HL-60/S4 treated with retinoic acid at 250 ng/mL for 4 days and 3 days (cell line): ENCODE results near the gene ISG15.
"Not testable (repeated sequence)": the region's sequence is repeated elsewhere in the genome, so short reads cannot be mapped to it uniquely, and the experiment has no call there.

Experiments used
- in situ Hi-C: fragments of 300-500 bp; cut with MboI; formaldehyde crosslinking; loops from 2 replicates; pipeline ENCODE4 v1.7.0; 2022; ENCODE audit warnings: low sequenced_read_pairs

Gene ISG15

DNA sequence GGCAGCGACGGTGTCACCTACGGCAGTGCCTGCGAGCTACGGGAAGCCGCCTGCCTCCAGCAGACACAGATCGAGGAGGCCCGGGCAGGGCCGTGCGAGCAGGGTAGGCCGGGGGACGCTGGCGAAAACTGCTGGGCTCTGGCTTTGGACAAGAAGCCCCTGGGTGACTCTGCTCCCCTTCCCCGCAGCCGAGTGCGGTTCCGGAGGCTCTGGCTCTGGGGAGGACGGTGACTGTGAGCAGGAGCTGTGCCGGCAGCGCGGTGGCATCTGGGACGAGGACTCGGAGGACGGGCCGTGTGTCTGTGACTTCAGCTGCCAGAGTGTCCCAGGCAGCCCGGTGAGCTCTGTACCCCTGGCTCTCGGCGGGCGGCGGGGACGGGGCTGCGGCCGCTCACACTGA lies 30.6 kb downstream of the ISG15 start:
- in situ Hi-C loops = no loop called here

DNA sequence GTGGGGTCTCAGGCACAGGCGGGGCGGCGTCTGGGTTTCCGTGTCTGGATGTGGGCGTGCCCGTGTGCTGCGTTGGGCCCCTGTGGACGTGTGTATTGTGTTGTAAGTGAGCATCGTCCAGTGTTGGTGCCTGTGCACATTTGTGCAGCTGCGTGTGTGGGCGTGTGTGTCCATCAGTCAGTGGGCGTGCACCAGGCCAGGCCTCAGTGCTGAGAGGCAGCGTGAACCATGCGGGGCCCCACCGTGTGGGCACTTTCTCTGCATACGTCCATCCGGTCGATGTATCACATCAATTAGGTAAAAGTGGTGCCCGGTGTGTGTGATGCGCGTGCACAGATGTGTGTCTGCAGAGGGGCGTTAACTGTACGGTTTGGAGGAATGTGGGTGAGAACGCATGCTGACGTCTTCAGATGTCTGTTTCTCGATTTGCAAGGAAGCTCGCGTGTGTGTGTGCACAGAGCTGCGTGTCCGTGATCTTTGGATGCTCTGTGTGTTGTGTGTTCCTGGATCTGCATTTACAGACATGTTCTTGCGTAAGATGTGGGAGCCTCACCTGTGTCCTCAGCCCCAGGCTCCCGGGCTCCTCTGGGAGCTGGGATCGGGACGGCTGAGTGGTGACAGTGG lies 31.3 kb downstream of the ISG15 start:
- in situ Hi-C loops = no loop called here

DNA sequence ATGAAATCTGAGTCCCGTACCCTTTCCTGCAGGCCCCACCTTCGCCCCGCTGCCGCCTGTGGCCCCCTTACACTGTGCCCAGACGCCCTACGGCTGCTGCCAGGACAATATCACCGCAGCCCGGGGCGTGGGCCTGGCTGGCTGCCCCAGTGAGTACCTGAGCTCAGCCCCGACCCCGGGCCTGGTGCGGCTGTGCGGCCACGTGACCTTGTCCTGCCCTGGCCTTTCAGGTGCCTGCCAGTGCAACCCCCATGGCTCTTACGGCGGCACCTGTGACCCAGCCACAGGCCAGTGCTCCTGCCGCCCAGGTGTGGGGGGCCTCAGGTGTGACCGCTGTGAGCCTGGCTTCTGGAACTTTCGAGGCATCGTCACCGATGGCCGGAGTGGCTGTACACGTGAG lies 31.8 kb downstream of the ISG15 start:
- in situ Hi-C loops = no loop called here

DNA sequence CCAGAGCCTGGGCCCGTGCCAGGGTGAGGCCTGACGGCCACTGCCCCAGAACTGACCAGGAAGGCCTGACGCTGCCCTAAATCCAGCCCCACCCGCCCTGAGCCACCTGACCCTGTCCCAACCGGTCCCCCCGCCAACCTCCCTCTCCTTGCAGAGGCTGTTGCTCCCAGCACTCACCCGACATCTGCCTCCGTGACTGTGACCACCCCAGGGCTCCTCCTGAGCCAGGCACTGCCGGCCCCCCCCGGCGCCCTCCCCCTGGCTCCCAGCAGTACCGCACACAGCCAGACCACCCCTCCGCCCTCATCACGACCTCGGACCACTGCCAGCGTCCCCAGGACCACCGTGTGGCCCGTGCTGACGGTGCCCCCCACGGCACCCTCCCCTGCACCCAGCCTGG lies 32.9 kb downstream of the ISG15 start:
- in situ Hi-C loops = no loop called here

DNA sequence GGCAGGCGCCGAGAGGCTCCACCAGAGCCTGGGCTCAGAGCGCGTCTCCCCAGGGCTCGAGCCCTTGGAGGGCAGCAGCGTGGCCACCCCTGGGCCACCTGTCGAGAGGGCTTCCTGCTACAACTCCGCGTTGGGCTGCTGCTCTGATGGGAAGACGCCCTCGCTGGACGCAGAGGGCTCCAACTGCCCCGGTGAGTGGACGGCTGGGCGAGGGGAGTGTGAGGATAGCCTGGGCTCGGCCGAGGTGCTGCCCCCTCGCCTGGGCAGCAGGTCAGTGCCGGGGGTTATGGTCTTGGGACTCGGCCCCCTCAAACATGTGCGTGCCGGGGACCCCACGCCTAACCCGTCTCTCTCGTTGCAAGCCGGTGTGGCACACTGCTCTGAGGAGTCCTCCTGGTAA lies 33.5 kb downstream of the ISG15 start:
- in situ Hi-C loops = no loop called here

DNA sequence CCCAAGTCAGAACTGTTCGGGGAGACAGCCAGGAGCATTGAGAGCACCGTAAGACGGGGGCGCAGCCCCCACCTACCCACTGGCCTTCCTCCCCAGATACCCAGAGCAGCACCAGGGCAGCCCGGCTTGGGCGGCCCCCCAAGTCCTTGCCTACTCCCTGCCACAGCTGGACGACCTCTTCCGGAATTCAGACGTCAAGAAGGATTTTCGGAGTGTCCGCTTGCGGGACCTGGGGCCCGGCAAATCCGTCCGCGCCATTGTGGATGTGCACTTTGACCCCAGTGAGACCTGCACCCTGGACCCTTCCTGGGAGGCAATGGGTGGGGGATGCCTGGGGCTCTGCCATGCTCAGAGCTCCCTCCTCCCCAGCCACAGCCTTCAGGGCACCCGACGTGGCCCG lies 34.1 kb downstream of the ISG15 start:
- in situ Hi-C loops = no loop called here

DNA sequence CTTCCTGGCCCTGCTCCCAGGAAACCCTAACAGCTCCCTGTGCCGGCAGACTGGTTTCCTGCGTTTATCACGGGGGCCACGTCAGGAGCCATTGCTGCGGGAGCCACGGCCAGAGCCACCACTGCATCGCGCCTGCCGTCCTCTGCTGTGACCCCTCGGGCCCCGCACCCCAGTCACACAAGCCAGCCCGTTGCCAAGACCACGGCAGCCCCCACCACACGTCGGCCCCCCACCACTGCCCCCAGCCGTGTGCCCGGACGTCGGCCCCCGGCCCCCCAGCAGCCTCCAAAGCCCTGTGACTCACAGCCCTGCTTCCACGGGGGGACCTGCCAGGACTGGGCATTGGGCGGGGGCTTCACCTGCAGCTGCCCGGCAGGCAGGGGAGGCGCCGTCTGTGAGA lies 34.7 kb downstream of the ISG15 start:
- in situ Hi-C loops = no loop called here

DNA sequence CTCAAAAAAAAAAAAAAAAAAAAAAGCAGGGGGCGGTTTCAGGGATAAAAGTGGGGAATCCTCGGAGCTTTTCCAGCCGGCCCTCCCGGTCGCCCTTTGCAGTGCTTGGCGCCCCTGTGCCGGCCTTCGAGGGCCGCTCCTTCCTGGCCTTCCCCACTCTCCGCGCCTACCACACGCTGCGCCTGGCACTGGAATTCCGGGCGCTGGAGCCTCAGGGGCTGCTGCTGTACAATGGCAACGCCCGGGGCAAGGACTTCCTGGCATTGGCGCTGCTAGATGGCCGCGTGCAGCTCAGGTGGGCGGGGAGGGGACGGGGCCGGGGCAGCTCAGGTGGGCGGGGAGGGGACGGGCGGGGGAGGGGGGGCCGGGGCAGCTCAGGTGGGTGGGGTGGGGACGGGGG lies 35.5 kb downstream of the ISG15 start:
- in situ Hi-C loops = no loop called here

DNA sequence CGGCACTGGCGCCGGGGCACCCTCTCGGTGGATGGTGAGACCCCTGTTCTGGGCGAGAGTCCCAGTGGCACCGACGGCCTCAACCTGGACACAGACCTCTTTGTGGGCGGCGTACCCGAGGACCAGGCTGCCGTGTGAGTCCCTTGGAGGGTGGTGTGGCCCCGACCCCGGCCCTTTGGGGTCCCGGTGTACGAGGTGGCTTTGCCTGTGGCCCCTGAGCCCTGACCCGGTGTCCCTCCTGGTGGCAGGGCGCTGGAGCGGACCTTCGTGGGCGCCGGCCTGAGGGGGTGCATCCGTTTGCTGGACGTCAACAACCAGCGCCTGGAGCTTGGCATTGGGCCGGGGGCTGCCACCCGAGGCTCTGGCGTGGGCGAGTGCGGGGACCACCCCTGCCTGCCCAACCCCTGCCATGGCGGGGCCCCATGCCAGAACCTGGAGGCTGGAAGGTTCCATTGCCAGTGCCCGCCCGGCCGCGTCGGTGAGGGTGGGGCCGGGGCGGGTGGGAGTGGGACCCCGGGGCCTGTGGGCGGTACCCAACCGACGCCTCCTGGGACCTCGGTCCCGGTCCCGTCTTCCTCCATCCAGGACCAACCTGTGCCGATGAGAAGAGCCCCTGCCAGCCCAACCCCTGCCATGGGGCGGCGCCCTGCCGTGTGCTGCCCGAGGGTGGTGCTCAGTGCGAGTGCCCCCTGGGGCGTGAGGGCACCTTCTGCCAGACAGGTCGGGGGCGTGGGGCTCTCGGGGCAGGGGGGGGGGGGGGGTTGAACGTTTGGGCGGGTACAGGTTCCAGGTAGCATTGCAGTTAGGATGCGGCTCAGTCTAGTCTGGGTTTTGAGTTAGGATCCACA lies 36.2 kb downstream of the ISG15 start:
- in situ Hi-C loops = no loop called here

DNA sequence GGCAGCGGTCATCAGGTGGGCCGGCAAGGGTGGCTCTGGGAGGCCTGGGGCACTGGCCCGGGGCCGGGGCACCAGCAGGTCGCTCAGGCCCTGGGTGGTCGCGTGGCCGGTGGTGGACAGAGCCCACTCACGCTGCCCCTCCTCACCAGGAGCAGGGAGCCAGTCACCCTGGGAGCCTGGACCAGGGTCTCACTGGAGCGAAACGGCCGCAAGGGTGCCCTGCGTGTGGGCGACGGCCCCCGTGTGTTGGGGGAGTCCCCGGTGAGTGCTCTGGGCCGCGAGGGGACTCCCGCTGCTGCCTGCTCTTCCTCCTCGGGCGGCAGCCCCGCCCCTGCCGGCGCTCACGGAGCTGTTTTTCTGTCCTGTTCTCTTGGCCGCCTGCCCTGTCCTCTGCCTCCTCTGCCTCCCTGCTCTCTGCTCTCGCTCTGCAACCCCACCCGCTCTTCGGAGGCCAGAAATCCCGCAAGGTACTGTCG lies 37.3 kb downstream of the ISG15 start:
- in situ Hi-C loops = no loop called here

DNA sequence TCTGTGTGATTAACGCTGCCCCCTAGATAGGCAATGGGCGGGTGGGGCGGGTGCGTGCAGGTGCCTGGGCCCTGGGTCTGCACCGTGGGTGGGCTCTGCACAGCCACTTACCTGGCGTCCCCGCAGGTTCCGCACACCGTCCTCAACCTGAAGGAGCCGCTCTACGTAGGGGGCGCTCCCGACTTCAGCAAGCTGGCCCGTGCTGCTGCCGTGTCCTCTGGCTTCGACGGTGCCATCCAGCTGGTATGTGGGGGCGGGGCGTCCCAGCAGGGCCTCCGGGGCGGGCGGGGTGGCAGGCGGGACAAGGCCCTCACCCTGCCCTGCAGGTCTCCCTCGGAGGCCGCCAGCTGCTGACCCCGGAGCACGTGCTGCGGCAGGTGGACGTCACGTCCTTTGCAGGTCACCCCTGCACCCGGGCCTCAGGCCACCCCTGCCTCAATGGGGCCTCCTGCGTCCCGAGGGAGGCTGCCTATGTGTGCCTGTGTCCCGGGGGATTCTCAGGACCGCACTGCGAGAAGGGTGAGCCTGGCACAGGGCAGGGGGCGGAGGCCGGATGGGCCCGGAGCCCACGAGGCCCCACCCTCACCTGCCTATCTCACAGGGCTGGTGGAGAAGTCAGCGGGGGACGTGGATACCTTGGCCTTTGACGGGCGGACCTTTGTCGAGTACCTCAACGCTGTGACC lies 38.0 kb downstream of the ISG15 start:
- in situ Hi-C loops = no loop called here

DNA sequence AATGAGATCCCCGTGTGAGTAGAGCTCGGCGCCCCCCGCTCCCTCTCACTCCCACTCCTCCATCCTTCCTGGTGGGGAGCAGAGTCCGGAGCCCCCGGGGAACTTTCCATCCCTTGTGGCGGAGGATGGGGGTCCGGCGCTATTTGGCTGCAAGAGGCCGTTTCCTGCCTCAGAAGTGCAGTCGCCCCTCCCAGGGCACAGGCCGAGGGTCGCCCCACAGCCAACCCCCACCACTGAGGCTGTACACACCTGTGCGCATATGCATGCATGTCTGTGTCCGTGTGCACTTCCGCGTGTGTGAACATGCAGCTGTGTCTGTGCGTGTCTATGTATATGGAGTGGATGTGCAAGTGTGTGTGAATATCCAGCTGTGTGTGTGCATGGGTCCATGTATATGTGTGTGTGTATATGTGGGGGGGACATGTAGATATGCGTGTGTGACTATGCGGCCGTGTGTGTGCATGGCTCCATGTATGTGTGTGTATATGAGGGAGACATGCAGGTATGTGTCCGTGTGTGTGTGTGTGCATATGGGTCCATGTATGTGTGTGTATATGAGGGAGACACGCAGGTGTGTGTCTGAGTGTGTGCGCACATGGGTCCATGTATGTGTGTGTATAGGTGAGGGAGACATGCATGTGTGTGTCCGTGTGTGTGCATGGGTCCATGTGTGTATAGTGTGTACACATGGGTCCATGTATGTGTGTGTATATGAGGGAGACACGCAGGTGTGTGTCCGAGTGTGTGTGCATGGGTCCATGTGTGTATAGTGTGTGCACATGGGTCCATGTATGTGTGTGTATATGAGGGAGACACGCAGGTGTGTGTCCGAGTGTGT lies 38.9 kb downstream of the ISG15 start:
- in situ Hi-C loops = no loop called here

DNA sequence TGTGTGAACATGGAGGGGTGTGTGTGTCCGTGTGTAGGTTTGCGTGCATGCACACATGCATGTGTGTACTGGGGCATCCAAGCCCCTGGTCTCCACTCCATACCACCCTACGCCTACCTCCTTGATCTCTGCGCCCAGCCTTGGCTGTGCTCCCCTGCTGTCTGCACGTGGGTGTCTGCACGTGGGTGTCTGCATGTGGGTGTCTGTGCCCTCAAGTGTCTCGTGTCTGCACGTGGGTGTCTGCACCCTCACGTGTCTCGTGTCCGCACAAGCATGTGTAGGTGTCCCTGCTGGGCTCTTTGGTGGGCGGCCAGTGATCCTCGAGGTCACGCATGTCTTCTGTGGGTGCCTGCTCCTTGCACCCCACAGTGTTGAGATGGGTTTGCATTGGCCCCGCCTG lies 39.7 kb downstream of the ISG15 start:
- in situ Hi-C loops = no loop called here

DNA sequence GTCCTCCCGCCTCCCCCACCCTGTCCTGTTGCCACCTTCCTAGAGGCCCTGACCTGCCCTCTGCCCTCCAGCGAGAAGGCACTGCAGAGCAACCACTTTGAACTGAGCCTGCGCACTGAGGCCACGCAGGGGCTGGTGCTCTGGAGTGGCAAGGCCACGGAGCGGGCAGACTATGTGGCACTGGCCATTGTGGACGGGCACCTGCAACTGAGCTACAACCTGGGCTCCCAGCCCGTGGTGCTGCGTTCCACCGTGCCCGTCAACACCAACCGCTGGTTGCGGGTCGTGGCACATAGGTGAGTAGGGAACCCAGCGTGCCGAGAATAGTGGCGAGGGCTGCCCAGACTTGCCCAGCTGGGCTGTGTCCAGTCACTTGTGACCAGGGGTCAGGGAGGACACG lies 40.4 kb downstream of the ISG15 start:
- in situ Hi-C loops = no loop called here

DNA sequence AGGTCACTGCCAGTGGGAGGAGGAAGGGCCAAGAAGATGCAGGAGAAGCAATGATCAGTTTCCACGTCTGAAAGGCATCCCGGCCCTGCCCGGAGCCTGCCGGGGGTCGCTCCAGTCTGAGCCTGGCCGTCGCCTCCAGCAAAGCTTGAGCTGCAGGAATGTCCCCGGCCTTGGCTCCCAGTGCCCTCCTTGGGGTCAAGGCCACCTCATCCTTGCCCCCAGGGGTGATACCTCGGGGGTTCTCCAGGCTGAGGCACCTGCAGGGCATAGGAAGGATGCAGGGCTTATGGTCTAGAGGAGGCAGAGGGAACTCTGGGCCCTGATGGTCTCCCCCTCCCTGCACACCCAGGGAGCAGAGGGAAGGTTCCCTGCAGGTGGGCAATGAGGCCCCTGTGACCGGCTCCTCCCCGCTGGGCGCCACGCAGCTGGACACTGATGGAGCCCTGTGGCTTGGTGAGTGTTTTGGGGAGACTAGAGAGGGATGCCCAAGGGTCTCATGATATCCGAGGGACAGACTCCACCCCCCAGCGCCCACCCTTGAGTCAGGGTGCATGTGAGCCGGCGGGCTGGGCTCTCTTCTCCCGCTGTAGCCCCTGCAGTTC lies 40.9 kb downstream of the ISG15 start:
- in situ Hi-C loops = no loop called here

DNA sequence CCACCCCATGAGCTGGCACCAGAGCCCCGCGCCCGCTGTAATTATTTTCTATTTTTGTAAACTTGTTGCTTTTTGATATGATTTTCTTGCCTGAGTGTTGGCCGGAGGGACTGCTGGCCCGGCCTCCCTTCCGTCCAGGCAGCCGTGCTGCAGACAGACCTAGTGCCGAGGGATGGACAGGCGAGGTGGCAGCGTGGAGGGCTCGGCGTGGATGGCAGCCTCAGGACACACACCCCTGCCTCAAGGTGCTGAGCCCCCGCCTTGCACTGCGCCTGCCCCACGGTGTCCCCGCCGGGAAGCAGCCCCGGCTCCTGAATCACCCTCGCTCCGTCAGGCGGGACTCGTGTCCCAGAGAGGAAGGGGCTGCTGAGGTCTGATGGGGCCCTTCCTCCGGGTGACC lies 41.7 kb downstream of the ISG15 start:
- in situ Hi-C loops = no loop called here

DNA sequence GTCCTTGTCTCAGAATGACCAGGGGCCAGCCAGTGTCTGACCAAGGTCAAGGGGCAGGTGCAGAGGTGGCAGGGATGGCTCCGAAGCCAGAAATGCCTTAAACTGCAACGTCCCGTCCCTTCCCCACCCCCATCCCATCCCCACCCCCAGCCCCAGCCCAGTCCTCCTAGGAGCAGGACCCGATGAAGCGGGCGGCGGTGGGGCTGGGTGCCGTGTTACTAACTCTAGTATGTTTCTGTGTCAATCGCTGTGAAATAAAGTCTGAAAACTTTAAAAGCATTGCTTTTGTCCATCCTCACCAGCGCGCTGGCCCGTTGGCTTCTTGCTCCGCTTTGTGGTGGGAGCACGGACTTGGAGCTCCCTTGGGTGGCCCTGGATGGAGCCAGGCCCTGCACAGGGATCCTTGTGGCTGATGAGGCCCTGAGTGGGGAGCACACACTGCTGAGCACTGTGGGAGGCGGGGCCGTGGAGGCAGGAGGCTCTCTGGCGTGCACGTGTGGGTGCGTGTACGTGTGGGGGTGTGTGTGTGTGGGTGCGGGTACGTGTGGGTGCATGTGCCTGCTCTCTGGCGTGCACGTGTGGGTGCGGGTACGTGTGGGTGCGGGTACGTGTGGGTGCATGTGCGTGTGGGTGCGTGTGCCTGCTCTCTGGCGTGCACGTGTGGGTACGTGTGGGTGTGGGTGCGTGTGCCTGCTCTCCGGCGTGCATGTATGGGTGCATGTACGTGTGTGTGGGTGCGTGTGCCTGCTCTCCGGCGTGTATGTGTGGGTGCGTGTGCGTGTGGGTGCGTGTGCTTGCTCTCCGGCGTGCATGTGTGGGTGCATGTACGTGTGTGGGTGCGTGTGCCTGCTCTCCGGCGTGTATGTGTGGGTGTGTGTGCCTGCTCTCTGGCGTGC lies 42.8 kb downstream of the ISG15 start:
- in situ Hi-C loops = no loop called here

DNA sequence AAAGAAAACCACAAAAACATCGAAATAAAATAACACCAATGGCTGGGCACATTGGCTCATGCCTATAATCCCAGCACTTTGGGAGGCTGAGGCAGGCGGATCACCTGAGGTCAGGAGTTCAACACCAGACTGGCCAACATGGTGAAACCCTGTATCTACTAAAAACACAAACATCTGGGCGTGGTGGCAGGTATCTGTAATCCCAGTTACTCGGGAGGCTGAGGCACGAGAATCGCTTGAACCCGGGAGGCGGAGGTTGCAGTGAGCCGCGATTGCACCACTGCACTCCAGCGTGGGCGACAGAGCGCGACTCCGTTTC lies 44.4 kb downstream of the ISG15 start:
- in situ Hi-C loops = not testable (repeated sequence)

DNA sequence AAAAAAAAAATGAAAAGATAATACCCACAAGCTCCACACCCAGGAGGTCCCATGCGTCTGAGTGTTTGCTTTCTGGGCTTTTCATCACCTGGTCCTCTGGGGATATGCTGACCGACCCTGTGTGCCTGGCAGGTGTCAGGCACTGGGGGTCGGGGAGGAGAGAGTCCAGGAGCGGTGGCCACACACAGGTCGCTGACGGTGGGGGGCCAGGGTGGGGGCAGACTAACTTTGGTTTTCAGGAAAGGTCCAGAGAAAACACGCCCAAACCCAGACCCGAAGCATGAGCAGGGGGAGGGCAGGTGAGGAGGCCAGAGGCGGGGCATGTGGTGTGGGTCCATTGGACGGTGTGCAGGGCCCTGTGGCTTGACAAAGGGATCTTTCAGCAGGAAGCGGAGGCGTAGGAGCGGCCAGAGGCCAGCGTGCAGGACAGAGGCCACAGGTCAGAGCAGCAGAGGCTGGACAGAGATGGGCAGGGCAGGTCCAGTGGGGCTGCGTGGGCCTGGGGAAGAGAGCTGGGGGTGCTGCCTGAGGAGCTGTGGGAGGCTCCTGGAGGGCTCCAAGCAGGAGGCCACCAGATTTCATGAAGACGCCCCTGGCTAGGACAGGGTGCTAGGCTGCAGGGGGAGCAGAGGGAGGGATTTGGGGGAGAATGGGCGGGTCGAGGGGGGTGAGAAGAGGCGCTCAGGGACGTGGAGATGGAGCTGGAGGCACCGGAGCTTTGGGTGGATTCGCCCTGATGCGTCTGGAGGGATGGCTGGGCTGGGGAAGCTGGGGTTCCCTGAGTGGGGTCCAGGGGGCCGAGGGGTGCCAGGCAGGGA lies 45.0 kb downstream of the ISG15 start:
- in situ Hi-C loops = no loop called here
